Astrocyte (in vitro differentiated cells and primary cell): ENCODE measurements around the gene LPAR3.
"Not testable (repeated sequence)": the region's sequence is repeated elsewhere in the genome, so short reads cannot be mapped to it uniquely, and the experiment has no call there.

Source experiments
- EZH2 ChIP-seq: IDR thresholded peaks from 2 replicates; pipeline ENCODE4 v1.6.1; 2012; ENCODE audit warnings: mild to moderate bottlenecking, low read length, inconsistent platforms; ENCODE audit not compliant: insufficient read depth
- TF ChIP-seq, protein P1 (sequence below): IDR thresholded peaks from 2 replicates; pipeline ENCODE4 v1.5.1; 2011; ENCODE audit warnings: low read depth, mild to moderate bottlenecking, inconsistent platforms, low read length, moderate library complexity; ENCODE audit not compliant: insufficient read depth

DNA sequence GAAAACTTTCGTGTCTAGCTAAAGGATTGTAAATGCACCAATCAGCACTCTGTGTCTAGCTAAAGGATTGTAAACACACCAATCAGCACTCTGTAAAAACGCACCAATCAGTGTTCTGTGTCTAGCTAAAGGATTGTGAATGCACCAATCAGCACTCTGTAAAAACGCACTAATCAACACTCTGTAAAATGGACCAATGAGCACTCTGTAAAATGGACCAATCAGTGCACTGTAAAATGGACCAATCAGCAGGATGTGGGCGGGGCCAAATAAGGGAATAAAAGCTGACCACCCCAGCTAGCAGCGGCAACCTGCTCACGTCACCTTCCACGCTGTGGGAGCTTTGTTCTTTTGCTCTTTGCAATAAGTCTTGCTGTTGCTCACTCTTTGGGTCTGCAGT lies 9.7 kb upstream of the LPAR3 start:
- TF ChIP-seq EZH2 = not testable (repeated sequence)
- TF ChIP-seq, protein P1, sequence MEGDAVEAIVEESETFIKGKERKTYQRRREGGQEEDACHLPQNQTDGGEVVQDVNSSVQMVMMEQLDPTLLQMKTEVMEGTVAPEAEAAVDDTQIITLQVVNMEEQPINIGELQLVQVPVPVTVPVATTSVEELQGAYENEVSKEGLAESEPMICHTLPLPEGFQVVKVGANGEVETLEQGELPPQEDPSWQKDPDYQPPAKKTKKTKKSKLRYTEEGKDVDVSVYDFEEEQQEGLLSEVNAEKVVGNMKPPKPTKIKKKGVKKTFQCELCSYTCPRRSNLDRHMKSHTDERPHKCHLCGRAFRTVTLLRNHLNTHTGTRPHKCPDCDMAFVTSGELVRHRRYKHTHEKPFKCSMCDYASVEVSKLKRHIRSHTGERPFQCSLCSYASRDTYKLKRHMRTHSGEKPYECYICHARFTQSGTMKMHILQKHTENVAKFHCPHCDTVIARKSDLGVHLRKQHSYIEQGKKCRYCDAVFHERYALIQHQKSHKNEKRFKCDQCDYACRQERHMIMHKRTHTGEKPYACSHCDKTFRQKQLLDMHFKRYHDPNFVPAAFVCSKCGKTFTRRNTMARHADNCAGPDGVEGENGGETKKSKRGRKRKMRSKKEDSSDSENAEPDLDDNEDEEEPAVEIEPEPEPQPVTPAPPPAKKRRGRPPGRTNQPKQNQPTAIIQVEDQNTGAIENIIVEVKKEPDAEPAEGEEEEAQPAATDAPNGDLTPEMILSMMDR = not testable (repeated sequence)
